ENCODE measurements around the gene TRA2B. TPM values are rescaled to one million over a fixed set of nuclear protein-coding genes. Genes with fewer than 3 reads are reported as not detected.

Gene TRA2B
- polyA plus RNA-seq, 1 experiment, result 216 TPM

DNA sequence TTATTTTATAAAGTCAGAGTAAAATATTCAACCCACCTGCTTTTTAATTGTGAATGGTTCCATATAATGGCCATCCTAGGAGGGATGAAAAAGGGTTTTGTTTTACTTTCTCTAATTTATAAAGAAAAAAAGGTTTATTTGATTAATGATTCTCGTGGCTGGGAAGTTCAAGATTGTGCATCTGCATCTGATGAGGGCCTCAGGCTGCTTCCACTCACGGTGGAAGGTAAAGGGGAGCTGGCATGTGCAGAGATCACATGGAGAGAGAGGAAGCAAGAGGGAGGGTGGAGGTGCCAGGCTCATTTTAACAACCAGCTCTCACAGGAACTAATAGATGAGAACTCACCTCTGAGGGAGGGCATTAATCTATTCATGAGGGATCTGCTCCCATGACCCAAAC, 27.7 kb upstream of the TRA2B start:
- H3K27ac ChIP-seq (ENCODE audit: low read depth, low read length), result no peak overlapping the region
- TF ChIP-seq, protein P1, sequence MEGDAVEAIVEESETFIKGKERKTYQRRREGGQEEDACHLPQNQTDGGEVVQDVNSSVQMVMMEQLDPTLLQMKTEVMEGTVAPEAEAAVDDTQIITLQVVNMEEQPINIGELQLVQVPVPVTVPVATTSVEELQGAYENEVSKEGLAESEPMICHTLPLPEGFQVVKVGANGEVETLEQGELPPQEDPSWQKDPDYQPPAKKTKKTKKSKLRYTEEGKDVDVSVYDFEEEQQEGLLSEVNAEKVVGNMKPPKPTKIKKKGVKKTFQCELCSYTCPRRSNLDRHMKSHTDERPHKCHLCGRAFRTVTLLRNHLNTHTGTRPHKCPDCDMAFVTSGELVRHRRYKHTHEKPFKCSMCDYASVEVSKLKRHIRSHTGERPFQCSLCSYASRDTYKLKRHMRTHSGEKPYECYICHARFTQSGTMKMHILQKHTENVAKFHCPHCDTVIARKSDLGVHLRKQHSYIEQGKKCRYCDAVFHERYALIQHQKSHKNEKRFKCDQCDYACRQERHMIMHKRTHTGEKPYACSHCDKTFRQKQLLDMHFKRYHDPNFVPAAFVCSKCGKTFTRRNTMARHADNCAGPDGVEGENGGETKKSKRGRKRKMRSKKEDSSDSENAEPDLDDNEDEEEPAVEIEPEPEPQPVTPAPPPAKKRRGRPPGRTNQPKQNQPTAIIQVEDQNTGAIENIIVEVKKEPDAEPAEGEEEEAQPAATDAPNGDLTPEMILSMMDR (IDR thresholded peaks at IDR 0.05; ENCODE audit: low read depth, low read length), result no peak
- ChIA-PET CTCF (interaction anchor here (1.5 to 2.5 kb wide), 3 partner anchors 18 to 313 kb away, joined by 4 to 11 read pairs (median 7); no protein-coding TSS in a partner anchor), POLR2A (no interaction called here)
- H3K9me3 ChIP-seq (ENCODE audit: control insufficient read depth, insufficient read depth, low read length), result no peaks in the 10 kb centered on the region
- DNase-seq (ENCODE audit: low read depth, low spot score), result no peak
- H3K4me3 ChIP-seq (ENCODE audit: low read depth, low read length), result no peak overlapping the region
- H3K27me3 ChIP-seq (ENCODE audit: control insufficient read depth, insufficient read depth, low read length), result peaks cover 8% of the 10 kb centered on the region

DNA sequence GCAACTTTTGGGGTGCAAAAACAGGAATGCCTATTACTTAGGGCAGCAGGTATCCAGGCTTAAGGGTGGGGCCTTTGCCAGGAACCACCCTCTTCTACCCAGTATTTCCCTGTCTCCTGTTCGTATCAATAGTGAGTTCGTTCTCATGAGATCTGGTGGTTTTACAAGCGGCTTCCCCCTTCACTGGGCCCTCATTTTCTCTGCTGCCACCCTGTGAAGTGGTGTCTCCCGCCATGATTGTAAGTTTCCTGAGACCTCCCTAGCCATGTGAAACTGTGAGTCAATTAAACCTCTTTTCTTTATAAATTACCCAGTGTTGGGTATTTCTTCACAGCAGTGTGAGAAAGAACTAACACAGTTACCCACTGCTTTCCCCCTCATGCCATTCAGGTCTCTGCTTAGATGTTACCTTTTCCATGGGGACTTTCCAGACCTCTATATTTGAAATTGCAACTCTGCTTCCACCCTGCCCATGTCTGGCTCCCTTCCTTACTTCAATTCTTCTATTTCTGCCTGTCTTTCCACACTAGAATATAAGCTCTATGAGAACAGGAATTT, 23.9 kb upstream of the TRA2B start:
- no peak for DNase-seq (ENCODE audit: low read depth, low spot score)
- H3K27ac ChIP-seq (ENCODE audit: low read depth, low read length), result no peak overlapping the region
- H3K9me3 ChIP-seq (ENCODE audit: control insufficient read depth, insufficient read depth, low read length), result no peaks in the 10 kb centered on the region
- ChIA-PET POLR2A (no interaction called here), CTCF (interaction anchor here (1.6 to 2.7 kb wide), 3 partner anchors 16 to 302 kb away, joined by 5 to 12 read pairs (median 10); no protein-coding TSS in a partner anchor)
- H3K4me3 ChIP-seq (ENCODE audit: low read depth, low read length), result no peak overlapping the region
- H3K27me3 ChIP-seq (ENCODE audit: control insufficient read depth, insufficient read depth, low read length), result peaks cover 8% of the 10 kb centered on the region
- TF ChIP-seq, protein P1 (IDR thresholded peaks at IDR 0.05; ENCODE audit: low read depth, low read length), result no peak

DNA sequence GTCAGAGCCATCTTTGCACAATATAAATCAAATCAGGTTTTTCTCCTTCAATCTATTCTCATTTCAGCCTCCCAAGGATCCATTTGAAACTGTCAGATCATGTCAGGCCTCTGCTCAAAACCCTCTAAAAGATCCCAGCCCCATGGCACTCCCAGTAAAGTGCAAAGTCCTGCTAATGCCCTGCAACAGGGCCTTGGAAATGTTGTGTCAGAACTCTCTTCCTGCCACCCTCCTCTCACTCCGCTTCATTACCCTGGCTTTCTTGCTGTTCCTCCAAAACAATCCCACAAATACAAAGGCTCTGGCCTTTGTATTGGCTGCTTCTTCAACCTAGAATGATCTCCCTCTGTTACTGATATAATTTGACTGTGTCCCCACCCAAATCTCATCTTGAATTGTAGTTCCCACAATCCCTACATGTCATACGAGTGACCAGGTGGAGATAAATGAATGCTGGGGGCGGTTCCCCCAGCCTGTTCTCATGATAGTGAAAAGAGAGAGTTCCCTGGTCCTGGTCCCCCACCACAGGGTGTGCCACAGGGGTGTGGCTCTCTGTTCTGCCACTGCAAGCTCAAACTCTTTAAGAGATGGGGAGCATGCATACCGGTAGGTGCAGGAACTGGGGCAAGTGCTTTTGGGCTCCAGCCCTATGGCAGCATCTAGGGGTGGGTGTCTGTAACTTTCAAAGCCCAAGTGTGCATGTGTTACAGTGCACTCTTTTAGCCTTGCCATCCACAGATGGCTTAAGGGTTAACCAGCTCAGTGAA, 22.9 kb upstream of the TRA2B start:
- no peak for DNase-seq (ENCODE audit: low read depth, low spot score)
- Histone ChIP-seq H3K27ac (ENCODE audit: low read depth, low read length) (peak overlapping the region; percentile 68), H3K4me3 (ENCODE audit: low read depth, low read length) (peak overlapping the region; percentile 17; the same call in 1 of the 2 replicates)

DNA sequence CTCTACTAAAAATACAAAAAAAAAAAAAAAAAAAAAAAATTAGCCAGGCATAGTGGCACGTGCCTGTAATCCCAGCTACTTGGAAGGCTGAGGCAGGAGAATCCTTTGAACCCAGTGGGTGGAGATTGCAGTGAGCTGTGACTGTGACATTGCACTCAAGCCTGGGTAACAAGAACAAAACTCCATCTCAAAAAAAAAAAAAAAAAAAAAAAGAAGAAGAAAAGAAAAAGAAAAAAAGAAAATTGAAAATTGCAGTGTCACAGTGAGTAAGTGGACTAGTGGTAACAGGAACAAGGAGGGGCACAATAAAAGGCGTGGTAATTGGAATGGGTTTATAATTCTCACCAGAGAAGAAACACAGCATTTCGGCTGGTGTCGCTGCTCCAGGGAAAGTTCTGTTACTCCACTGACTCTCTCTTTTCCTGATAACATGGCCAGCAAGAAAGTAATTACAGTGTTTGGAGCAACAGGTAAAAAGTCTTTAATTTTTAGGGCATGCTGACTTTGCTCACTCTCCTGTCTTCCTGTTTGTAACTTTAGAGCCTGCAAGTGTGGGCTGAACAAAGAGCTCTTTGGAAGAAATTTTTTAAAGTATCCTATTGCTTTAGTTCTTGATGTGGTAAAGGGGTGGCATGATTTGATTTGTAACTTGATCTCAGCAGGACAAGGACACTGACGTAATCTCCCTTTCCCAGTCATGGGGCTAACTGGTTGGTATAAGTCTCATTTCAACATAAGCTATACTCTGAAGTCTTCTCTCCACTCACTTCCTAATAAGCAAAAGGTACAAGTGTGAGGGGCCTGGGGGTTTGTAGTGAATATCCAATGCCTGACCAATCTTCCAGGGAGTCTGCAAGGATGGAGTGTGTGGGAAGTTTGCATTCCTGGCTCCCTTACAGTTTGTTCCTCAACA, 22.1 kb upstream of the TRA2B start:
- POLR2A ChIA-PET, result interaction anchor here (0.6 to 1.2 kb wide), 4 partner anchors 16 to 288 kb away, joined by 3 to 8 read pairs (median 6); no protein-coding TSS in a partner anchor
- CTCF ChIA-PET, result interaction anchor here (0.6 to 10.2 kb wide), 7 partner anchors 14 to 317 kb away, joined by 3 to 243 read pairs (median 5); no protein-coding TSS in a partner anchor
- peak overlapping the region; percentile 68 for H3K27ac ChIP-seq (ENCODE audit: low read depth, low read length)
- H3K9me3 ChIP-seq (ENCODE audit: control insufficient read depth, insufficient read depth, low read length), result no peaks in the 10 kb centered on the region
- peak overlapping the region; percentile 17; the same call in 1 of the 2 replicates for H3K4me3 ChIP-seq (ENCODE audit: low read depth, low read length)
- peaks cover 3% of the 10 kb centered on the region for H3K27me3 ChIP-seq (ENCODE audit: control insufficient read depth, insufficient read depth, low read length)
- TF ChIP-seq, protein P1 (IDR thresholded peaks at IDR 0.05; ENCODE audit: low read depth, low read length), result no peak
- DNase-seq (ENCODE audit: low read depth, low spot score), result no peak

More for the DNA sequence above, 22.9 kb upstream of the TRA2B start:
- CTCF ChIA-PET, result interaction anchor here (0.6 to 10.2 kb wide), 7 partner anchors 16 to 300 kb away, joined by 3 to 243 read pairs (median 5); no protein-coding TSS in a partner anchor
- TF ChIP-seq, protein P1 (IDR thresholded peaks at IDR 0.05; ENCODE audit: low read depth, low read length), result no peak
- Histone ChIP-seq H3K9me3 (ENCODE audit: control insufficient read depth, insufficient read depth, low read length) (no peaks in the 10 kb centered on the region), H3K27me3 (ENCODE audit: control insufficient read depth, insufficient read depth, low read length) (peaks cover 6% of the 10 kb centered on the region)
- POLR2A ChIA-PET, result interaction anchor here (0.6 to 1.2 kb wide), 2 partner anchors 23 to 289 kb away, joined by 3 to 8 read pairs; no protein-coding TSS in a partner anchor
